Choroid plexus epithelial cell (primary cell): ENCODE data around the gene TACO1.

Source experiments
- DNase-seq: peaks from one replicate; pipeline ENCODE4 v3.0.0-alpha.2; 2010; ENCODE audit warnings: low read depth
- H3K4me3 ChIP-seq: 2 replicates; pipeline ENCODE4 v1.5.1; 2011; ENCODE audit warnings: low read depth, mild to moderate bottlenecking, control low read depth, low read length, moderate library complexity
- CTCF ChIP-seq: conservative IDR thresholded peaks from 2 replicates; pipeline ENCODE4 v1.5.1; 2011; ENCODE audit warnings: low read depth, mild to moderate bottlenecking, control low read depth, inconsistent platforms, low read length, moderate library complexity

TACO1 gene

GRCh38 chr17:63613663-63614062 is 13.0 kb downstream of the TACO1 start:
- no peak for TF ChIP-seq CTCF
- H3K4me3 ChIP-seq, result no peak overlapping the region
- DNase-seq, result no peak

GRCh38 chr17:63621229-63621683 is 20.6 kb downstream of the TACO1 start:
- no peak for TF ChIP-seq CTCF
- H3K4me3 ChIP-seq, result peak overlapping the region; percentile 79
- no peak for DNase-seq

- peak within 1 kb of the TSS; percentile 79 for H3K4me3 ChIP-seq
- peak; percentile 18 for TF ChIP-seq CTCF
- peak; percentile 100 for DNase-seq
Observed at GRCh38 chr17:63621684-63622573, 21.2 kb downstream of the TACO1 start, which contains the start of gene MAP3K3. MAP3K3 (plus strand) TSS chr17:63622417; CDS start chr17:63622760, 343 bp downstream.

GRCh38 chr17:63622574-63623390 is 22.1 kb downstream of the TACO1 start:
- no peak for TF ChIP-seq CTCF
- DNase-seq, result peak; percentile 57
- peak overlapping the region; percentile 78 for H3K4me3 ChIP-seq

GRCh38 chr17:63623786-63624530 is 23.3 kb downstream of the TACO1 start:
- no peak for DNase-seq
- peak overlapping the region; percentile 78 for H3K4me3 ChIP-seq
- TF ChIP-seq CTCF, result no peak

- no peak for DNase-seq
- no peak for TF ChIP-seq CTCF
- H3K4me3 ChIP-seq, result no peak overlapping the region
Observed at GRCh38 chr17:63624531-63624880, 23.8 kb downstream of the TACO1 start.
